B cell (primary cell): ENCODE measurements around the gene AKT2. TPM values are rescaled to one million over a fixed set of nuclear protein-coding genes. Genes with fewer than 3 reads are reported as not detected.

Experiments
- ATAC-seq: fragments of 200-7000 bp; cut with Tn5 transposase; one replicate; pipeline ENCODE4 v1.10.0; 2021; ENCODE audit warnings: low read depth, mild to moderate bottlenecking, moderate number of reproducible peaks, moderate library complexity
- CTCF ChIA-PET: fragments of 350-600 bp; sonication (Branson Sonifier 250); formaldehyde crosslinking; loops from one replicate; lab custom pipeline; 2021; ENCODE audit warnings: antibody characterized with exemption, inconsistent platforms; lab: Charles Lee
- POLR2A ChIA-PET: fragments of 350-600 bp; sonication (Branson Sonifier 250); formaldehyde crosslinking; loops from one replicate; lab custom pipeline; 2021; ENCODE audit warnings: antibody characterized with exemption; lab: Charles Lee
- DNase-seq: peaks from one replicate; pipeline ENCODE4 v3.0.0; 2013
- H2AFZ ChIP-seq: 2 replicates; pipeline ENCODE4 v1.6.1; 2012; ENCODE audit warnings: mild to moderate bottlenecking, low read depth, low read length; ENCODE audit not compliant: insufficient read depth, poor library complexity, severe bottlenecking
- H3K27ac ChIP-seq, 2 donors: 1 replicate in 1 of 2; 2 replicates in 1 of 2; pipeline ENCODE4 v1.5.1; 2012 to 2013; ENCODE audit warnings: low read length in 2 of 2, mild to moderate bottlenecking in 2 of 2, moderate library complexity in 1 of 2
- H3K27me3 ChIP-seq, 4 experiments: fragments of 200-600 bp in 1 of 4; sonication (generic) in 1 of 4; replicated peaks in 1 of 4; 1 replicate in 2 of 4; 2 replicates in 2 of 4; pipeline versions ENCODE4 v1.6.1 to v1.7.0; 2013 to 2016; ENCODE audit warnings: low read length in 3 of 4, mild to moderate bottlenecking in 2 of 4, mixed read lengths in 1 of 4, moderate library complexity in 1 of 4; ENCODE audit not compliant: insufficient read depth in 4 of 4, control insufficient read depth in 3 of 4; ENCODE audit errors: control extremely low read depth in 1 of 4
- H3K36me3 ChIP-seq, 2 experiments: replicated peaks in 1 of 2; 1 replicate in 1 of 2; 2 replicates in 1 of 2; pipeline versions ENCODE4 v1.6.1 to v1.7.1; 2013; ENCODE audit warnings: low read length in 1 of 2; ENCODE audit not compliant: insufficient read depth in 2 of 2, control insufficient read depth in 1 of 2; ENCODE audit errors: control extremely low read depth in 1 of 2, extremely low read depth in 1 of 2
- H3K4me1 ChIP-seq, 2 donors: fragments of 200-600 bp in 1 of 2; sonication (generic) in 1 of 2; 1 replicate in 1 of 2; 2 replicates in 1 of 2; pipeline versions ENCODE4 v1.5.1 to v1.6.1; 2013 to 2017; ENCODE audit warnings: low read length in 2 of 2; ENCODE audit not compliant: control insufficient read depth in 2 of 2, insufficient read depth in 2 of 2
- H3K4me2 ChIP-seq: replicated peaks from 2 replicates; pipeline ENCODE3; 2012; ENCODE audit warnings: mild to moderate bottlenecking, low read depth, low read length; ENCODE audit not compliant: poor library complexity, severe bottlenecking
- H3K4me3 ChIP-seq, 5 experiments: fragments of 200-600 bp in 1 of 5; sonication (generic) in 1 of 5; 1 replicate in 3 of 5; 2 replicates in 2 of 5; pipeline versions ENCODE4 v1.5.1 to v1.7.0; 2011 to 2016; ENCODE audit warnings: low read length in 4 of 5, mild to moderate bottlenecking in 4 of 5, low read depth in 2 of 5, control low read depth in 1 of 5, moderate library complexity in 1 of 5; ENCODE audit not compliant: insufficient read depth in 1 of 5; ENCODE audit errors: control extremely low read depth in 1 of 5, extremely low read depth in 1 of 5
- H3K79me2 ChIP-seq: fragments of 200-600 bp; sonication (generic); one replicate; pipeline ENCODE4 v1.6.0; 2016; ENCODE audit warnings: low read length; ENCODE audit not compliant: control insufficient read depth, insufficient read depth
- H3K9ac ChIP-seq: fragments of 200-600 bp; sonication (generic); 2 replicates; pipeline ENCODE4 v1.6.1; 2017; ENCODE audit warnings: mild to moderate bottlenecking, low read length, moderate library complexity
- H3K9me3 ChIP-seq, 3 donors: one replicate each; pipeline versions ENCODE4 v1.6.1 to v1.7.1; 2013; ENCODE audit warnings: low read length in 2 of 3; ENCODE audit not compliant: control insufficient read depth in 2 of 3, insufficient read depth in 1 of 3; ENCODE audit errors: control extremely low read depth in 1 of 3
- H4K20me1 ChIP-seq: 2 replicates; pipeline ENCODE4 v1.6.0; 2012; ENCODE audit warnings: mild to moderate bottlenecking, low read length; ENCODE audit not compliant: insufficient read depth, control insufficient read depth, poor library complexity, severe bottlenecking
- H3K27ac Mint-ChIP-seq: one replicate; pipeline ENCODE4 v1.8.0; 2021; ENCODE audit warnings: mixed read lengths
- H3K27me3 Mint-ChIP-seq: one replicate; pipeline ENCODE4 v1.8.0; 2021; ENCODE audit warnings: mixed read lengths
- H3K4me1 Mint-ChIP-seq: one replicate; pipeline ENCODE4 v1.8.0; 2021; ENCODE audit warnings: mixed read lengths
- H3K4me3 Mint-ChIP-seq: one replicate; pipeline ENCODE4 v1.8.0; 2021; ENCODE audit warnings: mixed read lengths
- H3K9me3 Mint-ChIP-seq: one replicate; pipeline ENCODE4 v1.8.0; 2022; ENCODE audit warnings: mixed read lengths; ENCODE audit not compliant: insufficient read depth
- CTCF ChIP-seq: fragments of 200-600 bp; IDR thresholded peaks from one replicate; pipeline ENCODE4 v1.8.0; 2022; ENCODE audit warnings: antibody characterized with exemption, mild to moderate bottlenecking
- EZH2 ChIP-seq: IDR thresholded peaks from 2 replicates; pipeline ENCODE4 v1.6.1; 2012; ENCODE audit warnings: borderline replicate concordance, low read depth, mild to moderate bottlenecking, moderate library complexity, low read length; ENCODE audit not compliant: insufficient read depth, poor library complexity, severe bottlenecking
- WGBS: methylation state at CpG from one replicate; pipeline ENCODE4 v1.1.5; 2013; ENCODE audit warnings: missing lambda C conversion rate; ENCODE audit not compliant: insufficient coverage; 5-methylcytosine and 5-hydroxymethylcytosine counted together
- intact Hi-C: fragments of 100-400 bp; cut with micrococcal nuclease; formaldehyde crosslinking; loops from one replicate; pipeline ENCODE4 v1.10.0; 2022
- polyA plus RNA-seq: library from polyadenylated mRNA; depleted of rRNA; stranded (reverse); fragments of >200 nt; gene quantifications from 2 replicates; pipeline ENCODE4 v1.2.3, GENCODE V29; 2012
- total RNA-seq, 2 donors: library from RNA; stranded (reverse); fragments of 120-200 nt in 1 of 2; gene quantifications; 1 replicate in 1 of 2; 2 replicates in 1 of 2; pipeline versions ENCODE4 v1.2.3 to v1.2.4, GENCODE V29; 2013 to 2022

The AKT2 gene
- total and polyA plus RNA-seq, 2 donors (not counting 1 experiment from before 2014, with no cell fraction given) = 195 to 243 TPM

GRCh38 chr19:40238775-40239174 lies 46.4 kb downstream of the AKT2 start:
- Histone ChIP-seq H3K27me3 (no peaks in the 10 kb centered on the region), H3K4me2 (no peak overlapping the region), H3K9ac (no peak overlapping the region), H3K4me1 (no peaks in the 10 kb centered on the region), H4K20me1 (peaks cover 53% of the 10 kb centered on the region), H3K79me2 (peaks cover 6% of the 10 kb centered on the region), H3K4me3 (no peak overlapping the region), H3K9me3 (no peaks in the 10 kb centered on the region), H2AFZ (no peak overlapping the region), H3K27ac (no peak overlapping the region), H3K36me3 (peaks cover 2 to 81% of the 10 kb centered on the region in 2 experiments)
- intact Hi-C loops = no loop called here
- no peaks in the 10 kb centered on the region for H3K27me3 Mint-ChIP-seq
- ATAC-seq (no peak), DNase-seq (no peak)
- WGBS = 100% methylated on average over 2 of the region's 9 CpGs
- CTCF ChIA-PET = no interaction called here
- H3K4me1 Mint-ChIP-seq = no peaks in the 10 kb centered on the region
- H3K4me3 Mint-ChIP-seq = no peak overlapping the region
- no peak overlapping the region for H3K27ac Mint-ChIP-seq
- POLR2A ChIA-PET = no interaction called here
- TF ChIP-seq EZH2 (no peak), CTCF (no peak)
- no peaks in the 10 kb centered on the region for H3K9me3 Mint-ChIP-seq

- Histone ChIP-seq H3K27me3 (no peaks in the 10 kb centered on the region), H3K9me3 (no peaks in the 10 kb centered on the region), H3K9ac (no peak overlapping the region), H3K79me2 (no peaks in the 10 kb centered on the region), H3K36me3 (peaks cover 2 to 91% of the 10 kb centered on the region in 2 experiments), H3K4me1 (no peaks in the 10 kb centered on the region), H4K20me1 (peaks cover 44% of the 10 kb centered on the region), H3K27ac (no peak overlapping the region), H3K4me3 (no peak overlapping the region), H2AFZ (no peak overlapping the region), H3K4me2 (no peak overlapping the region)
- ChIA-PET POLR2A (no interaction called here), CTCF (no interaction called here)
- DNase-seq (no peak), ATAC-seq (no peak)
- TF ChIP-seq CTCF (no peak), EZH2 (no peak)
- Mint-ChIP-seq H3K9me3 (no peaks in the 10 kb centered on the region), H3K4me1 (no peaks in the 10 kb centered on the region), H3K27me3 (no peaks in the 10 kb centered on the region), H3K4me3 (no peak overlapping the region), H3K27ac (no peak overlapping the region)
- 95% methylated on average over 9 of the region's 14 CpGs for WGBS
- intact Hi-C loops = no loop called here
Measured at GRCh38 chr19:40237791-40238190, 47.4 kb downstream of the AKT2 start.
